Keratinocyte (primary cell): ENCODE data around the gene DDX42. TPM values are rescaled to one million over a fixed set of nuclear protein-coding genes. Genes with fewer than 3 reads are reported as not detected.

Source experiments
- DNase-seq: peaks from one replicate; pipeline ENCODE4 v3.0.0-alpha.2; 2011; ENCODE audit warnings: low read depth, missing footprints, low spot score
- FAIRE-seq: peaks from 2 replicates; lab custom pipeline; 2011; peaks lifted over from hg19 to GRCh38; lab: Jason Lieb, UNC
- H2AFZ ChIP-seq: 2 replicates; pipeline ENCODE4 v1.6.0; 2012; ENCODE audit warnings: low read length, control low read depth, inconsistent platforms; ENCODE audit not compliant: control insufficient read depth
- H3K27ac ChIP-seq: 2 replicates; pipeline ENCODE4 v1.5.1; 2011; ENCODE audit warnings: low read length; ENCODE audit not compliant: control insufficient read depth, insufficient read depth
- H3K27me3 ChIP-seq: 3 replicates; pipeline ENCODE4 v1.6.0; 2011; ENCODE audit warnings: low read length; ENCODE audit not compliant: control insufficient read depth, insufficient read depth; ENCODE audit errors: extremely low read depth
- H3K36me3 ChIP-seq, 2 experiments: 2 replicates in 1 of 2; 3 replicates in 1 of 2; pipeline ENCODE4 v1.5.1; 2011; ENCODE audit warnings: low read length in 2 of 2, mild to moderate bottlenecking in 1 of 2; ENCODE audit not compliant: control insufficient read depth in 2 of 2, insufficient read depth in 2 of 2; ENCODE audit errors: extremely low read depth in 1 of 2
- H3K4me1 ChIP-seq: 3 replicates; pipeline ENCODE4 v1.5.1; 2011; ENCODE audit warnings: low read length; ENCODE audit not compliant: control insufficient read depth, insufficient read depth; ENCODE audit errors: extremely low read depth
- H3K4me2 ChIP-seq: 3 replicates; pipeline ENCODE4 v1.6.0; 2011; ENCODE audit warnings: low read depth, low read length; ENCODE audit not compliant: control insufficient read depth, insufficient read depth; ENCODE audit errors: extremely low read depth
- H3K4me3 ChIP-seq, 3 experiments: fragments of 200-600 bp in 1 of 3; sonication (generic) in 1 of 3; 2 replicates in 2 of 3; 3 replicates in 1 of 3; pipeline ENCODE4 v1.5.1; 2011 to 2016; ENCODE audit warnings: low read length in 3 of 3, mild to moderate bottlenecking in 3 of 3, control low read depth in 2 of 3, inconsistent platforms in 1 of 3, low read depth in 1 of 3, mixed read lengths in 1 of 3, mixed run types in 1 of 3, moderate library complexity in 1 of 3; ENCODE audit not compliant: control insufficient read depth in 2 of 3, insufficient read depth in 2 of 3; ENCODE audit errors: extremely low read depth in 1 of 3
- H3K79me2 ChIP-seq: 2 replicates; pipeline ENCODE4 v1.6.0; 2012; ENCODE audit warnings: low read length; ENCODE audit not compliant: control insufficient read depth, insufficient read depth
- H3K9ac ChIP-seq: 3 replicates; pipeline ENCODE4 v1.6.0; 2011; ENCODE audit warnings: low read length; ENCODE audit not compliant: control insufficient read depth, insufficient read depth; ENCODE audit errors: extremely low read depth
- H3K9me1 ChIP-seq: 3 replicates; pipeline ENCODE4 v1.6.0; 2011; ENCODE audit warnings: low read length; ENCODE audit not compliant: control insufficient read depth, insufficient read depth; ENCODE audit errors: extremely low read depth
- H3K9me3 ChIP-seq: 2 replicates; pipeline ENCODE4 v1.5.1; 2012; ENCODE audit warnings: low read depth, low read length; ENCODE audit not compliant: control insufficient read depth
- H4K20me1 ChIP-seq: 3 replicates; pipeline ENCODE4 v1.6.0; 2011; ENCODE audit warnings: low read length; ENCODE audit not compliant: control insufficient read depth, insufficient read depth; ENCODE audit errors: extremely low read depth
- CTCF ChIP-seq, 3 experiments: IDR thresholded peaks in 1 of 3; conservative IDR thresholded peaks in 1 of 3; optimal IDR thresholded peaks in 1 of 3; 2 replicates in 2 of 3; 3 replicates in 1 of 3; pipeline versions ENCODE3 to v1.5.1; 2011; ENCODE audit warnings: low read length in 3 of 3, mild to moderate bottlenecking in 3 of 3, moderate library complexity in 2 of 3, control low read depth in 1 of 3, inconsistent platforms in 1 of 3; ENCODE audit not compliant: insufficient read depth in 2 of 3; ENCODE audit errors: extremely low read depth in 1 of 3
- EZH2 ChIP-seq: IDR thresholded peaks from one replicate; pipeline ENCODE4 v1.6.1; 2012; ENCODE audit warnings: inconsistent platforms, mild to moderate bottlenecking, low read length, moderate library complexity
- dilution Hi-C: fragments of 300-500 bp; cut with MboI; formaldehyde crosslinking; loops from one replicate; pipeline ENCODE4 v1.7.0; 2020; ENCODE audit warnings: low sequenced_read_pairs; ENCODE audit not compliant: extremely low pct_ligation_motif_present
- polyA plus RNA-seq, 5 experiments: library from polyadenylated mRNA; depleted of rRNA in 3 of 5; stranded (reverse) in 3 of 5; stranded (forward) in 1 of 5; unstranded in 1 of 5; fragments of >200 nt; gene quantifications; 1 replicate in 1 of 5; 2 replicates in 3 of 5; 3 replicates in 1 of 5; pipeline versions ENCODE4 v1.2.1 to v1.2.3, GENCODE V29; 2011 to 2012; ENCODE audit warnings: missing spikeins in 2 of 5, low read depth in 1 of 5, low replicate concordance in 1 of 5

The DDX42 gene
- polyA plus RNA-seq, 1 donor (not counting 4 experiments of a cell fraction or from before 2014, with no cell fraction given): 116 TPM

- H3K79me2 ChIP-seq: peaks cover 58% of the 10 kb centered on the region
- H2AFZ ChIP-seq: no peak overlapping the region
- no peak overlapping the region for H3K4me3 ChIP-seq
- no peaks in the 10 kb centered on the region for H3K27me3 ChIP-seq
- H4K20me1 ChIP-seq: peaks cover 9% of the 10 kb centered on the region
- H3K36me3 ChIP-seq: peaks cover 45 to 52% of the 10 kb centered on the region in 2 experiments
- no peak for TF ChIP-seq CTCF (optimal IDR thresholded peaks at IDR 0.05 in 1 of 3, IDR thresholded peaks at IDR 0.05 in 1 of 3, conservative IDR thresholded peaks at IDR 0.05 in 1 of 3; ENCODE audit: extremely low read depth in 1 of 3, insufficient read depth in 2 of 3, low read length in 3 of 3)
- TF ChIP-seq EZH2: no peak
- dilution Hi-C loops: no loop called here
- no peak overlapping the region for H3K27ac ChIP-seq
- H3K9me3 ChIP-seq: no peaks in the 10 kb centered on the region
- H3K9me1 ChIP-seq: no peaks in the 10 kb centered on the region
- no peak overlapping the region for H3K4me2 ChIP-seq
- peaks cover 17% of the 10 kb centered on the region for H3K4me1 ChIP-seq
- DNase-seq (no peak), FAIRE-seq (no peak)
- H3K9ac ChIP-seq: no peak overlapping the region
These were observed 50.4 kb downstream of the DDX42 start for GRCh38 chr17:63824362-63824761.

- Histone ChIP-seq H3K9me1 (no peaks in the 10 kb centered on the region), H3K4me3 (peak overlapping the region; percentile 77 to 92 (median 78)), H3K27ac (peak overlapping the region; percentile 98), H3K4me2 (peak overlapping the region; percentile 97), H4K20me1 (peaks cover 3% of the 10 kb centered on the region), H3K27me3 (no peaks in the 10 kb centered on the region), H3K79me2 (peaks cover 64% of the 10 kb centered on the region), H3K36me3 (peaks cover 52 to 55% of the 10 kb centered on the region in 2 experiments), H3K4me1 (peaks cover 19% of the 10 kb centered on the region), H2AFZ (peak overlapping the region; percentile 95), H3K9me3 (no peaks in the 10 kb centered on the region), H3K9ac (peak overlapping the region; percentile 96)
- TF ChIP-seq EZH2: no peak
- TF ChIP-seq CTCF (optimal IDR thresholded peaks at IDR 0.05 in 1 of 3, IDR thresholded peaks at IDR 0.05 in 1 of 3, conservative IDR thresholded peaks at IDR 0.05 in 1 of 3; ENCODE audit: extremely low read depth in 1 of 3, insufficient read depth in 2 of 3, low read length in 3 of 3): no peak
- dilution Hi-C loops: no loop called here
- DNase-seq (no peak), FAIRE-seq (no peak)
These were observed 52.6 kb downstream of the DDX42 start for GRCh38 chr17:63826468-63827001.
